Testis (tissue), 3 donors: Measurements from ENCODE around the gene ARPC3. TPM values are rescaled to one million over a fixed set of nuclear protein-coding genes. Genes with fewer than 3 reads are reported as not detected.
"Not testable (repeated sequence)": the region's sequence is repeated elsewhere in the genome, so short reads cannot be mapped to it uniquely, and the experiment has no call there.

Source experiments
- DNase-seq: peaks from one replicate; pipeline ENCODE4 v3.0.0-alpha.2; 2019
- H3K27ac ChIP-seq, 2 donors: fragments of 200-600 bp; sonication (generic); one replicate each; pipeline ENCODE4 v1.5.1; 2019
- H3K27me3 ChIP-seq: fragments of 200-600 bp; sonication (generic); one replicate; pipeline ENCODE4 v1.5.1; 2019
- H3K36me3 ChIP-seq: fragments of 200-600 bp; sonication (generic); one replicate; pipeline ENCODE4 v1.5.1; 2017; ENCODE audit warnings: low read depth; ENCODE audit errors: missing control alignments
- H3K4me1 ChIP-seq: fragments of 200-600 bp; sonication (generic); one replicate; pipeline ENCODE4 v1.5.1; 2019
- H3K4me3 ChIP-seq, 2 donors: fragments of 200-600 bp; sonication (generic); one replicate each; pipeline ENCODE4 v1.5.1; 2017 to 2019
- H3K9me3 ChIP-seq: fragments of 200-600 bp; sonication (generic); one replicate; pipeline ENCODE4 v1.5.1; 2017
- POLR2A ChIP-seq: fragments of 450-650 bp; IDR thresholded peaks from one replicate; pipeline ENCODE4 v1.6.1; 2017; ENCODE audit warnings: antibody characterized with exemption, mild to moderate bottlenecking, moderate library complexity
- WGBS, 2 donors: methylation state at CpG; one replicate each; pipeline ENCODE4 v1.1.5; 2018; 5-methylcytosine and 5-hydroxymethylcytosine counted together
- intact Hi-C: fragments of 100-400 bp; cut with DNase I; formaldehyde crosslinking; loops from one replicate; pipeline ENCODE4 v1.15.1; 2023; ENCODE audit warnings: low total_unique reads
- polyA plus RNA-seq: library from polyadenylated mRNA; stranded (reverse); fragments of 350-450 nt; fragmentation: Illumina TruSeq; extraction: RNeasy Lipid Tissue Mini Kit (QIAGEN cat#74804); gene quantifications from one replicate; pipeline ENCODE4 v1.2.3, GENCODE V29; 2014; ENCODE audit warnings: low read depth, low replicate concordance; ENCODE audit not compliant: insufficient read depth
- total RNA-seq, 2 donors: library from RNA; depleted of rRNA; stranded (reverse); fragments of >200 nt; gene quantifications; one replicate each; pipeline ENCODE4 v1.2.3, GENCODE V29; 2016
- TF ChIP-seq, protein P1 (sequence below), 3 experiments: fragments of 450-650 bp in 2 of 3; fragments of 200-600 bp in 1 of 3; sonication (generic) in 1 of 3; IDR thresholded peaks; one replicate each; pipeline ENCODE4 v1.5.1; 2016 to 2019; ENCODE audit warnings: antibody characterized with exemption in 3 of 3, mild to moderate bottlenecking in 2 of 3, moderate library complexity in 1 of 3

ARPC3 gene
- total and polyA plus RNA-seq, 3 donors from 2014 or later, result 216 to 270 (median 244) TPM

GRCh38 chr12:110421159-110421661 is 28.9 kb downstream of the ARPC3 start:
- H3K27me3 ChIP-seq, result no peaks in the 10 kb centered on the region
- 34 to 72% methylated on average over 3 of the region's 3 CpGs for whole genome bisulfite sequencing, 2 donors
- peaks cover 15% of the 10 kb centered on the region for H3K4me1 ChIP-seq
- no peak for TF ChIP-seq POLR2A
- TF ChIP-seq, protein P1, sequence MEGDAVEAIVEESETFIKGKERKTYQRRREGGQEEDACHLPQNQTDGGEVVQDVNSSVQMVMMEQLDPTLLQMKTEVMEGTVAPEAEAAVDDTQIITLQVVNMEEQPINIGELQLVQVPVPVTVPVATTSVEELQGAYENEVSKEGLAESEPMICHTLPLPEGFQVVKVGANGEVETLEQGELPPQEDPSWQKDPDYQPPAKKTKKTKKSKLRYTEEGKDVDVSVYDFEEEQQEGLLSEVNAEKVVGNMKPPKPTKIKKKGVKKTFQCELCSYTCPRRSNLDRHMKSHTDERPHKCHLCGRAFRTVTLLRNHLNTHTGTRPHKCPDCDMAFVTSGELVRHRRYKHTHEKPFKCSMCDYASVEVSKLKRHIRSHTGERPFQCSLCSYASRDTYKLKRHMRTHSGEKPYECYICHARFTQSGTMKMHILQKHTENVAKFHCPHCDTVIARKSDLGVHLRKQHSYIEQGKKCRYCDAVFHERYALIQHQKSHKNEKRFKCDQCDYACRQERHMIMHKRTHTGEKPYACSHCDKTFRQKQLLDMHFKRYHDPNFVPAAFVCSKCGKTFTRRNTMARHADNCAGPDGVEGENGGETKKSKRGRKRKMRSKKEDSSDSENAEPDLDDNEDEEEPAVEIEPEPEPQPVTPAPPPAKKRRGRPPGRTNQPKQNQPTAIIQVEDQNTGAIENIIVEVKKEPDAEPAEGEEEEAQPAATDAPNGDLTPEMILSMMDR (IDR thresholded peaks at IDR 0.05), result no peak
- no peak overlapping the region for H3K4me3 ChIP-seq
- H3K27ac ChIP-seq, result peak overlapping the region in 1 of 2 donors; percentile 60
- intact Hi-C loops, result no loop called here
- H3K9me3 ChIP-seq, result no peaks in the 10 kb centered on the region
- H3K36me3 ChIP-seq, result no peaks in the 10 kb centered on the region
- no peak for DNase-seq

- H3K27me3 ChIP-seq, H3K9me3 ChIP-seq, H3K27ac ChIP-seq, intact Hi-C loops, H3K4me3 ChIP-seq, DNase-seq, H3K36me3 ChIP-seq: not testable (repeated sequence)
- peaks cover 15% of the 10 kb centered on the region for H3K4me1 ChIP-seq
- WGBS, 2 donors, result 58 to 80% methylated on average over 1 of the region's 1 CpG
These were observed 29.5 kb downstream of the ARPC3 start for GRCh38 chr12:110420644-110421043.

DNA sequence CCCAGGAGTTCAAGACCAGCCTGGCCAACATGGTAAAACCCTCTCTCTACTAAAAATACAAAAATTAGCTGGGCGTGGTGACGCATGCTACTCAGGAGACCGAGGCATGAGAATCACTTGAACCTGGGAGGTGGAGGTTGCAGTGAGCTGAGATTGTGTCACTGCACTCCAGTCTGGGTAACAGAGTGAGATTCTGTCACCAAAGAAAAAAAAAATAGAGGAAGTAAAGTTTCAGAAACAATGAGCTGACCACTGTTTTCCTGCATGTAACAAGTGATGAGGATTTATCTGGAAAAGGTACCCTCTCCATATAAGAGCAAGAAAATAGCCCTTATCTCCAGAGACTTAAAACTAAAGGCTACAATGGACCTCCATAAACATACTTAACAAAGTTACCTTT is 33.0 kb downstream of the ARPC3 start:
- H3K36me3 ChIP-seq, DNase-seq, H3K9me3 ChIP-seq, intact Hi-C loops, H3K27me3 ChIP-seq, H3K4me3 ChIP-seq, H3K27ac ChIP-seq: not testable (repeated sequence)
- WGBS, 2 donors, result 81 to 82% methylated on average over 3 of the region's 3 CpGs
- H3K4me1 ChIP-seq, result peaks cover 13% of the 10 kb centered on the region

GRCh38 chr12:110410086-110410485 is 40.1 kb downstream of the ARPC3 start:
- H3K36me3 ChIP-seq, H3K9me3 ChIP-seq, DNase-seq, H3K27me3 ChIP-seq, intact Hi-C loops, H3K4me3 ChIP-seq, H3K27ac ChIP-seq, H3K4me1 ChIP-seq: not testable (repeated sequence)
- 90 to 92% methylated on average over 6 of the region's 6 CpGs for WGBS, 2 donors

- H3K27me3 ChIP-seq, H3K4me3 ChIP-seq, H3K9me3 ChIP-seq, H3K36me3 ChIP-seq, H3K27ac ChIP-seq, DNase-seq, intact Hi-C loops: not testable (repeated sequence)
- peaks cover 10% of the 10 kb centered on the region for H3K4me1 ChIP-seq
- WGBS, 2 donors, result 92 to 94% methylated on average over 16 of the region's 16 CpGs
These were observed 44.9 kb downstream of the ARPC3 start for GRCh38 chr12:110405126-110405662.

- intact Hi-C loops, result no loop called here
- Histone ChIP-seq H3K9me3 (no peaks in the 10 kb centered on the region), H3K4me3 (peak overlapping the region; percentile 86 to 91), H3K27me3 (no peaks in the 10 kb centered on the region), H3K4me1 (peaks cover 10% of the 10 kb centered on the region), H3K27ac (peak overlapping the region; percentile 95 to 99), H3K36me3 (no peaks in the 10 kb centered on the region)
- DNase-seq, result peak; percentile 85
- TF ChIP-seq POLR2A, result no peak
- TF ChIP-seq, protein P1 (IDR thresholded peaks at IDR 0.05), result peak in 1 of 3 experiments; percentile 10
- WGBS, 2 donors, result 12 to 16% methylated on average over 21 of the region's 21 CpGs
These were observed 46.0 kb downstream of the ARPC3 start for GRCh38 chr12:110403976-110404682.
